ENCODE data around the gene BEND3. TPM values are rescaled to one million over a fixed set of nuclear protein-coding genes. Genes with fewer than 3 reads are reported as not detected.

Gene BEND3
- total RNA-seq, 2 donors from 2014 or later: 0.54 to 4.2 TPM

- Histone ChIP-seq H3K27ac (no peak overlapping the region), H3K4me1 (ENCODE audit: control insufficient read depth in 1 of 2, low read depth in 2 of 2) (no peaks in the 10 kb centered on the region), H3K36me3 (no peaks in the 10 kb centered on the region), H3K4me3 (no peak overlapping the region), H3K9me3 (no peaks in the 10 kb centered on the region), H3K27me3 (replicated peaks; ENCODE audit: insufficient read depth) (no peaks in the 10 kb centered on the region)
- ATAC-seq (ENCODE audit: insufficient number of reproducible peaks, low FRiP score, low read depth) (no peak), DNase-seq (ENCODE audit: low spot score) (no peak)
- no peak for TF ChIP-seq CTCF (IDR thresholded peaks at IDR 0.05)
These were observed 57.6 kb downstream of the BEND3 start for GRCh38 chr6:107057679-107058078.

- H3K4me1 ChIP-seq (ENCODE audit: control insufficient read depth in 1 of 2, low read depth in 2 of 2): no peaks in the 10 kb centered on the region
- ATAC-seq (ENCODE audit: insufficient number of reproducible peaks, low FRiP score, low read depth) (no peak), DNase-seq (ENCODE audit: low spot score) (no peak)
- H3K36me3 ChIP-seq: peaks cover under 1% of the 10 kb centered on the region
- H3K27me3 ChIP-seq (replicated peaks; ENCODE audit: insufficient read depth): no peaks in the 10 kb centered on the region
- H3K4me3 ChIP-seq: no peak overlapping the region
- TF ChIP-seq CTCF (IDR thresholded peaks at IDR 0.05): no peak
- no peaks in the 10 kb centered on the region for H3K9me3 ChIP-seq
- no peak overlapping the region for H3K27ac ChIP-seq
These were observed 58.5 kb downstream of the BEND3 start for GRCh38 chr6:107056796-107057195.

- DNase-seq (ENCODE audit: low spot score): no peak
- peaks cover 11% of the 10 kb centered on the region for H3K36me3 ChIP-seq
- no peaks in the 10 kb centered on the region for H3K9me3 ChIP-seq
- no peak for ATAC-seq (ENCODE audit: insufficient number of reproducible peaks, low FRiP score, low read depth)
- no peak overlapping the region for H3K4me3 ChIP-seq
- no peaks in the 10 kb centered on the region for H3K27me3 ChIP-seq (replicated peaks; ENCODE audit: insufficient read depth)
- no peak overlapping the region for H3K27ac ChIP-seq
- TF ChIP-seq CTCF (IDR thresholded peaks at IDR 0.05): no peak
- no peaks in the 10 kb centered on the region for H3K4me1 ChIP-seq (ENCODE audit: control insufficient read depth in 1 of 2, low read depth in 2 of 2)
These were observed 67.5 kb downstream of the BEND3 start for GRCh38 chr6:107047807-107048206.

GRCh38 chr6:107045826-107046675, 69.3 kb downstream of the BEND3 start:
- no peak for ATAC-seq (ENCODE audit: insufficient number of reproducible peaks, low FRiP score, low read depth)
- H3K4me3 ChIP-seq: no peak overlapping the region
- no peak for DNase-seq (ENCODE audit: low spot score)
- TF ChIP-seq CTCF (IDR thresholded peaks at IDR 0.05): no peak
- no peak overlapping the region for H3K27ac ChIP-seq
- H3K27me3 ChIP-seq (replicated peaks; ENCODE audit: insufficient read depth): no peaks in the 10 kb centered on the region
- H3K9me3 ChIP-seq: no peaks in the 10 kb centered on the region
- H3K36me3 ChIP-seq: peaks cover 18% of the 10 kb centered on the region
- H3K4me1 ChIP-seq (ENCODE audit: control insufficient read depth in 1 of 2, low read depth in 2 of 2): no peaks in the 10 kb centered on the region

GRCh38 chr6:107033126-107033525, 82.2 kb downstream of the BEND3 start:
- no peak for TF ChIP-seq CTCF (IDR thresholded peaks at IDR 0.05)
- Histone ChIP-seq H3K27ac (no peak overlapping the region), H3K9me3 (no peaks in the 10 kb centered on the region), H3K27me3 (replicated peaks; ENCODE audit: insufficient read depth) (no peaks in the 10 kb centered on the region), H3K4me3 (no peak overlapping the region), H3K36me3 (no peaks in the 10 kb centered on the region), H3K4me1 (ENCODE audit: control insufficient read depth in 1 of 2, low read depth in 2 of 2) (peaks cover 5 to 16% of the 10 kb centered on the region in 2 donors)
- no peak for DNase-seq (ENCODE audit: low spot score)
- ATAC-seq (ENCODE audit: insufficient number of reproducible peaks, low FRiP score, low read depth): no peak

Measured in thoracic aorta (tissue), 2 donors.